Lung (tissue), 12 donors: ENCODE measurements around the gene MUSTN1. TPM values are rescaled to one million over a fixed set of nuclear protein-coding genes. Genes with fewer than 3 reads are reported as not detected.

ENCODE experiments used
- ATAC-seq: fragments of 200-7000 bp; cut with Tn5 transposase; one replicate; pipeline ENCODE4 v1.9.1; 2020; ENCODE audit warnings: moderate number of reproducible peaks; ENCODE audit not compliant: insufficient read depth, low FRiP score
- DNase-seq, 3 donors: peaks; one replicate each; pipeline ENCODE4 v3.0.0-alpha.2; 2013 to 2017
- H3K27ac ChIP-seq, 2 donors: one replicate each; pipeline ENCODE4 v1.5.1; 2013; ENCODE audit warnings: mild to moderate bottlenecking in 2 of 2, moderate library complexity in 2 of 2, control low read depth in 1 of 2, inconsistent platforms in 1 of 2, low read depth in 1 of 2, low read length in 1 of 2
- H3K27me3 ChIP-seq, 3 donors: one replicate each; pipeline ENCODE4 v1.5.1; 2013; ENCODE audit warnings: low read length in 2 of 3; ENCODE audit not compliant: control insufficient read depth in 3 of 3, insufficient read depth in 3 of 3
- H3K36me3 ChIP-seq, 4 donors: one replicate each; pipeline ENCODE4 v1.5.1; 2013; ENCODE audit warnings: low read length in 4 of 4, mild to moderate bottlenecking in 1 of 4, moderate library complexity in 1 of 4; ENCODE audit not compliant: control insufficient read depth in 4 of 4, insufficient read depth in 4 of 4
- H3K4me1 ChIP-seq, 5 donors: one replicate each; pipeline ENCODE4 v1.5.1; 2013; ENCODE audit warnings: low read length in 5 of 5, mild to moderate bottlenecking in 2 of 5, moderate library complexity in 1 of 5; ENCODE audit not compliant: control insufficient read depth in 5 of 5, insufficient read depth in 5 of 5
- H3K4me3 ChIP-seq: one replicate; pipeline ENCODE4 v1.5.1; 2013; ENCODE audit warnings: mild to moderate bottlenecking, control low read depth, moderate library complexity
- H3K9ac ChIP-seq, 2 donors: one replicate each; pipeline ENCODE4 v1.5.1; 2013; ENCODE audit warnings: low read length in 2 of 2, control low read depth in 1 of 2; ENCODE audit not compliant: insufficient read depth in 1 of 2
- H3K9me3 ChIP-seq, 4 donors: one replicate each; pipeline ENCODE4 v1.5.1; 2013; ENCODE audit warnings: low read length in 3 of 4, mild to moderate bottlenecking in 1 of 4, moderate library complexity in 1 of 4; ENCODE audit not compliant: control insufficient read depth in 4 of 4, insufficient read depth in 3 of 4
- WGBS, 2 donors: extraction: QIAGEN DNeasy Blood & Tissue Kit; methylation state at CpG; one replicate each; pipeline ENCODE4 v1.1.7; 2013; 5-methylcytosine and 5-hydroxymethylcytosine counted together
- polyA plus RNA-seq, 2 donors: library from polyadenylated mRNA; stranded (reverse); fragments of 200-250 nt; gene quantifications; one replicate each; pipeline ENCODE4 v1.2.1, GENCODE V29; 2013
- total RNA-seq, 2 donors: library from RNA; depleted of rRNA in 1 of 2; stranded (reverse); fragments of >200 nt in 1 of 2; gene quantifications; one replicate each; pipeline ENCODE4 v1.2.1, GENCODE V29; 2014 to 2021
- TF ChIP-seq, protein P1 (sequence below): IDR thresholded peaks from 2 replicates; pipeline ENCODE4 v1.5.1; 2012; ENCODE audit warnings: mild to moderate bottlenecking; ENCODE audit errors: control extremely low read depth, extremely low read depth
- donor health status: control.
- donor health status: control.
- donor health status: Bipolar disorder and iron deficiency.
- donor health status: healthy.
- donor health status: DM: yes; HTN: yes; CAD: no.

Gene MUSTN1
- total and polyA plus RNA-seq, 4 donors = 3.3 to 39.0 (median 7.8) TPM

DNA sequence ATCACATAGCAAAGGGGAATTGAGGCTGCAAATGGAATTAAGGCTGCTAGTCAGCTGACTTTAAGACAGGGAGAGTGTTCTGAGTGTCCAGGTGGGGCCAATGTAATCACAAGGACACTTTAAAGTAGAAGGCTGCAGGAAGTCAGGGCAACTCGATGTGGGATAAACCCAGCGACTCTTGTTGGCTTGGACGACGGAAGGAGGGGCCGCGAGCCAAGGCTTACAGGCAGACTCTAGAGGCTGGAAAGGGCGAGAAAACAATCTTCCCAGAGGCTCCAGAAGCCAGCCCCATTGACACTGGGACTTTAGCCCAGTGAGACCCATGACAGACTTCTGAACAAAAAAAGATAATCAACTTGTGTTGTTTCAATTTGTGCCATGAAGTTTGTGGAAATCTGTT, 12.9 kb upstream of the MUSTN1 start:
- 90 to 94% methylated on average over 7 of the region's 7 CpGs for WGBS, 2 donors
- H3K36me3 ChIP-seq = peaks cover 0 to 40% (median 19%) of the 10 kb centered on the region in 4 donors
- TF ChIP-seq, protein P1, sequence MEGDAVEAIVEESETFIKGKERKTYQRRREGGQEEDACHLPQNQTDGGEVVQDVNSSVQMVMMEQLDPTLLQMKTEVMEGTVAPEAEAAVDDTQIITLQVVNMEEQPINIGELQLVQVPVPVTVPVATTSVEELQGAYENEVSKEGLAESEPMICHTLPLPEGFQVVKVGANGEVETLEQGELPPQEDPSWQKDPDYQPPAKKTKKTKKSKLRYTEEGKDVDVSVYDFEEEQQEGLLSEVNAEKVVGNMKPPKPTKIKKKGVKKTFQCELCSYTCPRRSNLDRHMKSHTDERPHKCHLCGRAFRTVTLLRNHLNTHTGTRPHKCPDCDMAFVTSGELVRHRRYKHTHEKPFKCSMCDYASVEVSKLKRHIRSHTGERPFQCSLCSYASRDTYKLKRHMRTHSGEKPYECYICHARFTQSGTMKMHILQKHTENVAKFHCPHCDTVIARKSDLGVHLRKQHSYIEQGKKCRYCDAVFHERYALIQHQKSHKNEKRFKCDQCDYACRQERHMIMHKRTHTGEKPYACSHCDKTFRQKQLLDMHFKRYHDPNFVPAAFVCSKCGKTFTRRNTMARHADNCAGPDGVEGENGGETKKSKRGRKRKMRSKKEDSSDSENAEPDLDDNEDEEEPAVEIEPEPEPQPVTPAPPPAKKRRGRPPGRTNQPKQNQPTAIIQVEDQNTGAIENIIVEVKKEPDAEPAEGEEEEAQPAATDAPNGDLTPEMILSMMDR = no peak

DNA sequence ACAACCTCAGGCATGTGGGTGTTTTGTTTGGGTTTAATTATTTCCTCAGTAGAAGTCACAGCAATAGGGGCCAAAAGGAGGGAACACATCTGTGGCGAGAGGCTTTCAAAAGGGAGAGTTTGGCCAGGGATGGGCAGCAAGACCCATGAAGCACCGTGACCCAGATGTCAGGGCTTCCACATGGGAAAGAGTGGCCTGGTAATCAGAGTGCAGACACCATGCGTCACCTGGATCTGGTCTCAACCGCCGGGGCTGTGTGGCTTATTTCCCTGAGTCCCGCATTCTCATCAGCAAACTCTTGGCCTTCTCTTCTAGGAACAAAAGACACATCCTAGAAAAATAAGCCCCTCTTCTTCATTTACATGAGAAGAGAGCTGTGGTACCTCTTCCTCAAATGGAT, 12.4 kb upstream of the MUSTN1 start:
- H3K36me3 ChIP-seq = peaks cover 0 to 42% (median 19%) of the 10 kb centered on the region in 4 donors
- H3K4me1 ChIP-seq = peaks cover 0 to 23% (median 9%) of the 10 kb centered on the region in 5 donors
- 97 to 98% methylated on average over 6 of the region's 6 CpGs for WGBS, 2 donors
- no peaks in the 10 kb centered on the region for H3K9me3 ChIP-seq
- H3K9ac ChIP-seq = no peak overlapping the region
- no peak overlapping the region for H3K4me3 ChIP-seq
- no peak overlapping the region for H3K27ac ChIP-seq
- H3K27me3 ChIP-seq = no peaks in the 10 kb centered on the region
- TF ChIP-seq, protein P1 = no peak
- DNase-seq = no peak
- no peak for ATAC-seq

More for the DNA sequence above, 12.9 kb upstream of the MUSTN1 start:
- DNase-seq (no peak), ATAC-seq (no peak)
- no peak overlapping the region for H3K9ac ChIP-seq
- no peaks in the 10 kb centered on the region for H3K27me3 ChIP-seq
- H3K27ac ChIP-seq = no peak overlapping the region
- no peaks in the 10 kb centered on the region for H3K9me3 ChIP-seq
- H3K4me3 ChIP-seq = no peak overlapping the region
- peaks cover 0 to 25% (median 9%) of the 10 kb centered on the region in 5 donors for H3K4me1 ChIP-seq

DNA sequence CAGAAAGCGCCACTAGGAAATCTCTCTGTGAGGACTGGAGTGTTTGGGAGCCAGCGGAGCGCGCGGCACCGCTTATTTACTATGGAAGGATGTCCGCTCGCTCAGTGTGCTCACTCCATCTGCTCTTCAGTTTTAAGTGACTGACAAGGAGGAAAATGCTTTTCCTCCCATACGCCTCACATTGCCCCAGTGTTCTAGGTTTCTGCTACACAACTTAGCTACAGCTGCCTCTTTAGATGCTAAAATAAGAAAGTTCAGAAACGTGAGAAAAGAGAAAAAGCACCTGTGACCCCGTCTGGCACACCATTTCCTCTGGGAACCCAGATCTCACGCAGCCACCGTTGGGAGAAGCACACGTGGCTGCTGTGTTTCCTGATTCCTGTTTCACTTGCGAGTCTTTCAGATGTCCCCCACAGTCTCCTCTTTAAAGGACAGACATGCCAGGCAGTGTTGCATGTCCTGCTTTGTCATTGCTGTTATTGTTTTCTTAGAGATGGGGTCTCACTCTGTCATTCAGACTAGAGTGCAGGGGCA, 11.7 kb upstream of the MUSTN1 start:
- DNase-seq = peak in 1 of 3 donors; percentile 24
- TF ChIP-seq, protein P1 = no peak
- Histone ChIP-seq H3K36me3 (peaks cover 0 to 43% (median 20%) of the 10 kb centered on the region in 4 donors), H3K9ac (no peak overlapping the region), H3K4me1 (peaks cover 0 to 21% (median 9%) of the 10 kb centered on the region in 5 donors), H3K9me3 (no peaks in the 10 kb centered on the region), H3K4me3 (no peak overlapping the region), H3K27ac (no peak overlapping the region), H3K27me3 (no peaks in the 10 kb centered on the region)
- ATAC-seq = no peak
- WGBS, 2 donors = 61 to 72% methylated on average over 15 of the region's 15 CpGs
